HG03354 (cell line): ENCODE data around the gene DLX1.
"Not testable (repeated sequence)": the region's sequence is repeated elsewhere in the genome, so short reads cannot be mapped to it uniquely, and the experiment has no call there.

ENCODE experiments used
- ATAC-seq: cut with Tn5 transposase; IDR thresholded peaks from one replicate; pipeline ENCODE4 v1.9.1; 2021; ENCODE audit warnings: mild to moderate bottlenecking; ENCODE audit not compliant: unreplicated experiment, poor library complexity, severe bottlenecking

Gene DLX1

DNA sequence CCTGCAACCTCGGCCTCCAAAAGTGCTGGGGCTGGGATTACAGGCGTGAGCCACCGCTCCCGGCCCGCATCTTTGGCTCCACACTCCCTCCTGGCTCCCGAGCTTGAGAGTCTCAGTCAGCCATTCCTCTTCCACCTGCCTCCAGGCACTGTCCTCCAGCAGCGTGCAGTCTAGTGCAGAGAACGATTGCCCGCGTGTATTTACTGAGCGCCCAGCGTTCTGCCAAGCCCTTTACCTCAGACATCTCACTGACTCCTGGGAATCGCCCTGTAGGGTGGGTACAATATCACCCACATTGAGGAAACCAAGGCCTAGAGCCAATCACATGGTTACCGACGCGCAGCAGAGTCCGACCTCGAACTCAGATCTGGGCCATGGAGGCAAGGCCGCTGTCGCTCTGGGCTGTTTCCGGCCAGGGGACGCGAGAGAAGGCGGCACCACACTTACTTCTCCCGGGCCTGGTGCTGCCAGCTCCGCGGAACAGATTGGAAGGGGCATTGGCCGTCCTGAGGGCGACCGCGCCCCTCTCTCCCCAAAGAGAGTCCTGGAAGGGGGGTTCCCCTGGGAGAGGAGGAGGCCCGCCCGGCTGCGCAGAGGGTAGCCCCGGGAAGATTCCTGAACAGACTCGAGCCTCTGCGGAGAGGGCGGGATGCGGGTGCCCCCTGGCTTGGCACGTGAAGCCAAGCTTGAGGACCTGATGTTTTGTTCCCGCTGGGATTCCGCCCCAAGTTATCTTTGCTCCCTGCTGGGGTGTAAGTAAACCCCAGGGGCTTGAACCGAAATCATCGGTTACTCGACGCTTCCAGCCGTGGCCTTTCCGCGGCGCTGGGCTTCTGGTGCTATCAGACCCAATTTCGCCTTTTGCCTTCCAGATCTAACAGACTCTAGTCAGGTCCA, 22.6 kb downstream of the DLX1 start:
- ATAC-seq = no peak

DNA sequence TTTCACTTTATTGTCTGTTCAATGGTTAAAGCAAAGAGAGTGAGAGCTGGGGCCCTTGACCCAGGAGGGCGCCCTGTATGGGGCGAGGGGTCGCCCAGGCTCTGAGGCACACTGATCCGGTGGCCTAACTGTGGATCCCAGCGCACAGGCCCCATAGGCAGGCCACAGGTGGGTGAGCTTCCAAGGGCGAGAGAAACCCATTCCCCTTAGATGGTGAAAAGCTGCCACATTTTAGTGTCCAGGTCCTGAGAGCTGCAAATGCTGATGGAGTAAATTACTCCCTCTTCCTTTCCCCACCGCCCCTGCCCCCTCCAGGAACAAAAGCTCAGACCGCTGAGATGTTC, 23.3 kb downstream of the DLX1 start:
- no peak for ATAC-seq

DNA sequence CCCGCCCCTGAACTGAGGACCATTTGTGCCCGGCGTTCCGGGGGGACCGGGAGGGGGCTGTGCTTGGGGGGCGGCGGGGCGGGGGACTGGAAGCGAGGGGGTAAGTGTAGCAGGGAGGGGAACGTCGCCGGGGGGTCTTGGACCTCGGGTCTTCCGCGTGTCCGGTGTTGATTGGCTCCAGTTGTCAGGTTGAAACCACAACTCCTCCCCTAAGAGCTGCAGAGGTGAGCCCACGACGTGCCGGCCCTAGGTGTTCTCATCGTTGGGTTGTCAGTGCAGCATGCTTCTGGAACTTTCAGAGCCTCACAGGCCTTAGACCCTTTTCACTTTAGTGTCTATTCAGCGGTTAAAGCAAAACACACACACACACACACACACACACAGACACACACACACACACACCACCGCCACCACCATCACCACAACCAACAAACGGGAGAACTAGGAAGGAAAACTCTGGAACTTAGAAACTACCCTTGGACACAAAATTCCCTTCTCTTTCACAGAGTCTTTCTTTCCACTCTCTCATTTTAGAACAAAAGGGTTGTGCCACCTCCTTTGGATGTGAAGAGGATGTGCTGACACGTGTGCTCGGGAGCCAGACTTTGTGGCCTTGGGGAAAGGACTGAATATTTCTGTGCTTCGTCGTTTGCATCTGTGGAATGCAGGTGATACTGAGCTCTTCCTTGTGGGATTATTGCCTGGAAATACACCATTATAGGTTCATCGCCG, 24.1 kb downstream of the DLX1 start:
- ATAC-seq = no peak

DNA sequence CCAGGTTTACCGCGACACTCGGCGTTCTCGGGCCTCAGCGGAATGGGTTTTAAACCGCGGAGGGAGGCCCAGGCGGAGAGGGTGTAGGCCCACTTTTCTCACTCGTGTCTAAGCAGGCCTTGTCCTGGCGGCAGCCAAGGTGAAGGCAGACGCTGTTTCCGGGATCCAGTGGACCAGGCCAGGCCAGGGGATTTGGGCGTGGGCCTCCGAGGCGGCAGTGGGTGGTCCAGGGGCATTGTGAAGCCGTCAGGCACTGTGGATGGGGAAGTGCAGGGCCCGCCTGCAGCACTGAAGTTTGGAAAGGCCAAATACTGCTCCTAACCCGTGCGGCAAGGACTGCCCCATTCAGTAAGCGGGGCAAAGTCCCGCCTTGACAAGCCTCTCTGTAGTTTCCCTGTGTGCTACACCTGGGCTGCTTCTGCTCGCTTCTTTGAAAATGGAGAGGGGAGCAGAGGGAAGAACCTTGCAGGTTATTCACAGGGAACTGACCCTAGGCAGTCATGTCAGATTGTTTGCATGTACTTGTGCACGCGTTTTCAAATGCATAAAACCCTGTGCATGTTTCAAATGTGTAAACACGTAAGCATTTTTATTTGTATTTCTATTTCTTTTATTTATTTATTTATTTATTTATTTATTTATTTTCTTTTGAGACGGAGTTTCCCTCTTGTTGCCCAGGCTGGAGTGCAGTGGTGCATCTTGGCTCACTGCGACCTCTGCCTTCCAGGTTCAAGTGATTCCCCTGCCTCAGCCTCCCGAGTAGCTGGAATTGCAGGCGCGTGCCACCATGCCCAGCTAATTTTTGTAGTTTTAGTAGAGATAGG, 24.9 kb downstream of the DLX1 start:
- ATAC-seq = no peak

DNA sequence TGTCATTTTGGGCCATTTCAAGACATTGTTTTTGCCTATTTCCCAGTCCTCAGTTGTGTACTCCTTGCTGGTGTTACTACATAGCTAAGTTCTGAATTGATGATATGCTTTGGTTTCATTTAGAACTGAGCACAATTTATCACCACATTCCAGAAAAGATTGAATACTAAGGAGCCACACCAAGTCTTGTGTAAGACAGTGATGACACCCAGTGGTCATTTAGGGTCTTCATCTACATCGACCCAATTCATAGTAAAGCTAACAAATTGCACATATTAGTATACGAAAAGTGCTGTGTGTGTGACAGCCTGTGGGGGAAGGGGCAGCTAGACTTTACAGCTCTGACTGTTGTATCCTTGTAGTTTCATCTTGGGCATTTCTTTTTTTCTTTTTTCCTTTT, 28.3 kb downstream of the DLX1 start:
- no peak for ATAC-seq

DNA sequence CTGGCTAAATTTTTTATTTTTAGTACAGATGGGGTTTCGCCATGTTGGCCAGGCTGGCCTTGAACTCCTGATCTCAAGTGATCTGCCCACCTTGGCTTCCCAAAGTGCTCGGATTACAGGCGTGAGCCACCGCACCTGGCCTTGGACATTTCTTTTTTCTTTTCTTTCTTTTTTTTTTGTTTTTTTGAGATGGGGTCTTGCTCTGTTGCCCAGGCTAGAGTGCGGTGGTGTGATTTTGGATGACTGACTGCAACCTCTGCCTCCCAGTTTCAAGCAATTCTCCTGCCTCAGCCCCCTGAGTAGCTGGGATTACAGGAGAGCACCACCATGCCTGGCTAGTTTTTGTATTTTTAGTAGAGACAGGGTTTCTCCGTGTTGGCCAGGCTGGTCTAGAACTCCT, 28.9 kb downstream of the DLX1 start:
- ATAC-seq = not testable (repeated sequence)

DNA sequence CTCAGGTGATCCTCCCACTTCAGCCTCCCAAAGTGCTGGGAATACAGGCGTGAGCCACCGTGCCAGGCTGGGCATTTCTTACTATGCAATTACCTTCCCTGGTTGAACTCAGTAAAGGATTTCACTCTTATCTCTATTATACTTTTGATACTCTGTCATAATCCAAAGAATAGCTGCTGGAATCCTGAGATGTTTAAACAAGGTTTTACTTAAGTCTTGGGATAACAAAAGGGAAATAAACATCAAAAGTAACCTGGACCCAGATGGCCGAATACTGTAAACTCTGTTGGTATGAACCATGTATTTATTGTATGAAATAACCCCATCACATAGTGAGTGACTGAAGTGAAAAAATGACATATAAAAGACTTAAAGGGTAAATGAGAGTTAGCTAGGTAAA, 29.3 kb downstream of the DLX1 start:
- ATAC-seq = no peak

DNA sequence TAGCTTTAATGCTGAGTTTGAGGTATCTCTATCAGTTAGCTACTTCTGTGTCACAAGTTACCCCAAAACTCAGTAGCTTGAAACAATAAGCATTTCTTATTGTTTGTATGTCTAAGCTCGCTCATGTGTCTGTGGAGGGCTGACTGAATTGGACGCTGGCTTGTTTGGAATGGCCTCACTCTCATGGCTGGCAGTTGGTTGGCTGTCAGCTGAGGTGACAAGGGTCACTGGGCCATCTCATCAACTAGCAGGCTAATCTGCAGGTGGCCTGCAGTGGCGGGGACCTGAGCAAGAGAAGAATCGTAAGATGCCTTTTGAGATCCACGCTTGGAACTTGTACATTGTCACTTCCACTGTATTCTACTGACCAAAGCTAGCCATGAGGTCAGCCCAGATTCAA, 30.8 kb downstream of the DLX1 start:
- ATAC-seq = no peak

DNA sequence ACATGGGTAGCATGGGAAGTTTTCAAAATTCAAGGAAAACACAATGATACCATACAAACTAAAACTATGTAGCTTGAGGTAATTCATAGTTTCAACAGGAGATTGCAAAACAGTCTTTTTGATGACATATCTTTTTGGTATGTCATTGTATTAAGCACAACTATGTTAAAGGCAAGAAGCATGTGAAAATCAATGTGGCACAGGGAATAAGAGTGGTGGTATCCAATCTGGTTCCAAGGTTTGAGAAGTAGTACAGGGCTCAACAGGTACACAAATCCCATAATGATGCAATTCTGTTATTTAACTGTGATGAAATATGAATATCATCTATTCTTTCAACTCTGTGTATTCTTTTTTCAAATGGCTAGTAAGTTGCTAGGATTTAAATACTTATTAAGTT, 33.8 kb downstream of the DLX1 start:
- no peak for ATAC-seq

DNA sequence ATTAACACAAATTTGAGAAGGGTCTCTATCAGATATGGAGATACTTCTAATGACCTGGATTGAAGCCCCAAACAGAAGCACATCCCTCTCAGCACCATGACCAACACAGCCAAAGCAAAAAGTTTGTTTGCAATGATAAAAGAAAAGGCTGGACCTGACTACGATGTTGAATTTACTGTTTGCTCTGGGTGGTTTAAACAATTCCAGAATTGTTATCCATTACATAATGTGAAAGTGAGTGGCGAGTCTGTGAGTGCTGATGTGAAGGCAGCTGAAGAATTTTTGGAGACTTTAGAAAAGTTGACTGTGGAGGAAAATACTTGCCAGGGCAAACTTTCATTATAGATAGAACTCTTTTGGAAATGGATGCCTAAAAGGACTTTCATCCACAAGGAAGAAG, 34.8 kb downstream of the DLX1 start:
- no peak for ATAC-seq

DNA sequence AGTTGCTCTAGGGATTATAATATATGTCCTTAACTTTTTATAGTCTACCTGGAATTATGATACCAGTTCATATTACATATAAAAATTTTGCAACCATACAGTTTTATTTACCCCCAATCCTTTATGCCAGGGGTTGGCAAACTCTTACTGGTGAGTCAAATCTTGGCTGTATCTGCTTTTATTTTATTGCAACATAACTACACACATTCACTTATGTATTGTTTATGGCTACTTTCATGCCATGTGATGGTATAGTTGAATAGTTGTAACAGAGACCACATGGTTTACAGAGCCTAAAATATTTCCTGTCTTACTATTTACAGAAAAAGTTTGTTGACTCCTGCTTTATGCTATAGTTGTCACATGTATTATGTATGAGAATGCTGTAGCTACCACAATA, 43.2 kb downstream of the DLX1 start:
- ATAC-seq = no peak

DNA sequence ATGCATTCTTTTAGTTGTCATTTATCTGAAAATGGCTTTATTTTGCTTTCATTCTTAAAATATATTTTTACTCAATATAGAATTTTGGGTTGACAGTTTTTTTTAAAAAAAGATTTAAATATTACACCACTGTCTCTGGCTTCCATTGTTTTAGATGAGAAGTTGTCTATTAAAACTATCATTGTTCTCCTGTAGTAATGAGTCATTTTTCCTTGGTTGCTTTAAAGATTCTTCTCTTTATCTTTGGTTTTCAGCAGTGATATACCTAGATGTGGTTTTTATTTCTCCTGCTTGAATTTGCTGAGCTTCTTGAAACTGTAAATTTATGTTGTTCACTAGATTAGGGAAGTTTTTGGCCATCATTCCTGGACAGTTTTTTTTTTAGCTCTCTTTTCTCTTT, 44.1 kb downstream of the DLX1 start:
- no peak for ATAC-seq

DNA sequence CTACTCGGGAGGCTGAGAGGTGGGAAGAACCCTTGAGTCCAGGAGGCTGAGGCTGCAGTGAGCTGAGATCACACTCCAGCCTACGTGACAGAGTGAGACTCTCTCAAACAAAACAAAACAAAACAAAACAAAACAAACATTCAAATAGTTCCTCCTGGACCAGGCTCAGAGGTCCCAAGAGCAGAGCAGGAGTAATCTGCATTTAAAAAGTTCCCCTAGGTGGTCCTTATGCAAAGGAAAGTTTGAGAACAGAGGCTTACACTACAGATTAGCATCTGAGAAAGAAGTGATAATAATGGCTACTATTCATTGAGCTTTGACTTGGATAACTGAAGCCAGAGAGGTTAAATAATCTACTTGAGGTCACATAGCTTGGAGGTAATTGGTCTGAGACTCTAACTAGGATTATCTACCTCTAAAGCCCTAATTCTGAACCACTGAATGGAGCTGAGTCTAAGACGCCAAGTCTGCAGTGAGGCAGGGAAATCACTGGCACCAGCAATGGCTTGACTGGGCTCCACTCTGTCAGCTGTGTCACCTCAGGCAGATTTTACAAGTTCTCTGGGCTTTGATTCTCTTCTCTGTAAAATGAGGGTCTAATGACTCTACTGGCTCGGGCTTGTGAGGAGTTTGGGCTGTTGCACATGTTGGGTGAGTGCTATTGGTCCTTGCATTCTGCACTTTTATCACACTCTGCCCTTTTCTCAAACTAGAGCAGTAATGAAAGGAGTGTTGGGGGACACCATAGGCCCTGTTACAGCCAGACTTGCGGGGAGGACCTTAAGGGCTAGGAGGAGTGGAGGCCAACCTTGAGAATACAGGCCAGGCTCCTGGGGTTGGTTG, 46.6 kb downstream of the DLX1 start:
- no peak for ATAC-seq

DNA sequence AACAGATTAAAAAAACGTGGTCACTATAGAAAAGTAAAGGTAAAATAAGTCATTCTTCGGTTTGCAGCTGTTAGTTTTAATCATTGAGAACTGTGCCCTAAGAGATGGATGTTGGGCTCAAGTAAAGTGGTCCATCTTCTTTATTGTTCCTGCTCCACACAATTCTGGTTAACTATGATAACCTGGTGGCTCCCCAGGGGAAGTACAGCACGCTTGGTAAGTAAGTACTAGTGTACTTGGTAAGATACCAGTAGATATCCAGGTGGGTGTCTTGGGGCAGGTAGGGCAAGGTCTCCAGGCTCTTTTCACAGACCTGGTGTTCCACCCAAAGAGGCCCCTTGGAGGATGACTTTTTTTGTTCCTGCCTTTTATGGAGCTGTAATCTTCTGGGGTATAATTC, 49.0 kb downstream of the DLX1 start:
- no peak for ATAC-seq

DNA sequence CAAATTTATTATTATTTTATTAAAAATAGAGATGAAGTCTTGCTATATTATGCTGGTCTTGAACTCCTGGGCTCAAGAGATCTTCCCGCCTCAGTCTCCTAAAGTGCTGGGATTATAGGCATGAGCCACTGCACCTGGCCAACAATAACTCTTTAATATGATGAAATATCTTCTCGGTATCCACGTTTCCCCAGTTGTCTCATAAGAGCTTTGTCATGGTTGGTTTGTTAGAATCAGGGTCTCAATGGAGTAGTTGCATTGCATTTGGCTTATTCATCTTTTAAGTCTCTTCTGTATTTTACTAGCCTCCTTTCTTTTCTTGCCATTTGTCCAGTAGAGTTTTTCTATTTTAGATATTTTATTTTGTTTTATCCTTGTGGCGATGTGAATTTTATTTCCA, 50.1 kb downstream of the DLX1 start:
- ATAC-seq = no peak

DNA sequence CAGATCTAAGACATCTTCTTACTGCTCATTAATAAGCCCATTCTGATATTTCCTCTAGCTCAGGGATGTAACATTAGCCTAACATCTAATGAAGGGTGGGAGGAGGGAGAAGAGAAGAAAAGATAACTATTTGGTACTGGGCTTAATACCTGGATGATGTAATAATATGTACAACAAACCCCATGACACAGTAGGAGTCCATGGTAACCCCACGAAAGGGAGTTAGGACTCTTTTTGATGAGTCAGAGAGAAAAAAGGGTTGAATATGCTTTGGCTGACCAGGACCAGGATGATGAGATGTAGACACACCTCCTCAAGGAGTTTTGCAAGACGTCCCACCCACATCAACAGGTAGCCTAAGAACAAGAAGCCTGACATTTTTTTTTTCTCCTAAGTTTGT, 51.8 kb downstream of the DLX1 start:
- ATAC-seq = no peak

DNA sequence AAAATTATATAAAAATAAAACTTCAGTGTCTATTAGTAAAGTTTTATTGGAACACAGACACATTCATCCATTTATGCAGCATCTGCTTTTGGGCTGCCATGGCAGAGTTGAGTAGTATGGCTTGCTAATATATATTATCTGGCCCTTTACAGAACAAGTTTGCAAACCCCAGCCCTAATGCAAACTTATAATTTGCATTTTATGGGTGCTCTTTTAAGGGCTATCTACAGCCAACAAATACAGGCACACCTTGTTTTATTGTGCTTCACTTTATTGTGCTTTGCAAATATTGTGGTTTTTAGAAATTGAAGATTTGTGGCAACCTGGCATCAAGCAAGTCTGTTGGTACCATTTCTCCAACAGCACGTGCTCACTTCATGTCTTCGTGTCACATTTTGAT, 52.6 kb downstream of the DLX1 start:
- ATAC-seq = no peak

DNA sequence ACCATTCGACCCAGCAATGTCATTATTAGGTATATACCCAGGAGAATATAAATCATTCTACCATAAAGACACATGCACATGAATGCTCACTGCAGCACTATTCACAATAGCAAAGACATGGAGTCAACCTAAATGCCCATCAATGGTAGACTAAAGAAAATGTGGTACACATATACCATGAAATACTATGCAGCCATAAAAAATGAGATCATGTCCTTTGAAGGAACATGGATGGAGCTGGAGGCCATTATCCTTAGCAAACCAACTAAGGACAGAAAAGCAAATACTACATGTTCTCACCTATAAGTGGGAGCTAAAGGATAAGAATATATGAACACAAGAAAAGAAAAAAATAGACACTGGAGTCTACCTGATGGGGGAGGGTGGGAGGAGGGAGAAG, 53.4 kb downstream of the DLX1 start:
- ATAC-seq = not testable (repeated sequence)
